Activated CD4-positive, alpha-beta T cell treated with anti-CD3 and anti-CD28 coated beads for 1 hour (primary cell): ENCODE results near the gene EWSR1.
A peak's percentile ranks its signal among the peaks of the same experiment; 100 is the strongest.

Experiments used
- DNase-seq: peaks from one replicate; pipeline ENCODE4 v3.0.0-alpha.2; 2020

EWSR1 gene

GRCh38 chr22:29307596-29308147, 39.6 kb downstream of the EWSR1 start:
- no peak for DNase-seq

DNA sequence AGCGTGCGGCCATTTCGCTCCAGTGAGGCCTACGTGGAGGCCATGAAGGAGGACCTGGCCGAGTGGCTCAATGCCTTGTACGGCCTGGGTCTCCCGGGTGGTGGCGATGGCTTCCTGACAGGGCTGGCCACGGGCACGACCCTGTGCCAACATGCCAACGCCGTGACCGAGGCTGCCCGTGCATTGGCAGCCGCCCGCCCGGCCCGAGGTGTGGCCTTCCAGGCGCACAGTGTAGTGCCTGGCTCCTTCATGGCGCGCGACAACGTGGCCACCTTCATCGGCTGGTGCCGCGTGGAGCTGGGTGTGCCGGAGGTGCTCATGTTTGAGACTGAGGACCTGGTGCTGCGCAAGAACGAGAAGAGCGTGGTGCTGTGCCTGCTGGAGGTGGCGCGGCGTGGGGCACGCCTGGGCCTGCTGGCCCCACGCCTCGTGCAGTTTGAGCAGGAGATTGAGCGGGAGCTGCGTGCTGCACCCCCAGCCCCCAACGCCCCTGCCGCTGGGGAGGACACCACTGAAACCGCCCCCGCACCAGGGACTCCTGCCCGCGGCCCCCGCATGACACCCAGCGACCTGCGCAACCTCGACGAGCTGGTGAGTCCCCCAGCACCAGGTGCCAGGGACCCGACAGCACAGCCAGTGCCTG, 40.2 kb downstream of the EWSR1 start:
- no peak for DNase-seq

- no peak for DNase-seq
Observed at GRCh38 chr22:29308791-29309262, 40.8 kb downstream of the EWSR1 start.

- DNase-seq: no peak
Observed at GRCh38 chr22:29309332-29310064, 41.4 kb downstream of the EWSR1 start.

- no peak for DNase-seq
Observed at GRCh38 chr22:29310065-29310862, 42.2 kb downstream of the EWSR1 start.

GRCh38 chr22:29310863-29311339, 42.8 kb downstream of the EWSR1 start:
- DNase-seq: peak; percentile 34

GRCh38 chr22:29311464-29312217, 43.6 kb downstream of the EWSR1 start:
- no peak for DNase-seq

- DNase-seq: no peak
Observed at GRCh38 chr22:29312218-29313125, 44.4 kb downstream of the EWSR1 start.

DNA sequence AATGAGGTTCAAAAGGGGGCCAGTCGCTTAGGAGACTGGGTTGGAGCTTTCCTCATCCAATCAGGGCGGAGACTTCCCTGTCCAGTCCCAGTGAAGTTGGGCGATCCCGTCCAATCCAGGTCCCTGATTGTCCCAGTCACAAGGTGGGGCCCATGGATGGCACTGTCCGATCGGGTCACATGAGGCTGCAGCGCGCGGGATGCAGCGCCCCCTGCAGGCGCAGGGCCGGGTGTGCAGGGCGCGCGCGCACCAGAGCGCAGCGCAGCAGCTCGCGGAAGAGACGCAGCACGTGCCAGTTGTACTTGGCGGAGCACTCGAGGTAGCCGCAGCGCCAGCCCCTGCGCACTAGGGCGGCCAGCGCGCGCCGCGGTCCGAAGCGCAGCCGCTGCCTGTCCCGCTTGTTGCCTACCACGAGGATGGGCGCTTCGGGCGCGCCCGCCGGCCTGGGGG, 45.1 kb downstream of the EWSR1 start:
- DNase-seq: no peak

GRCh38 chr22:29313576-29314466, 45.8 kb downstream of the EWSR1 start:
- no peak for DNase-seq

DNA sequence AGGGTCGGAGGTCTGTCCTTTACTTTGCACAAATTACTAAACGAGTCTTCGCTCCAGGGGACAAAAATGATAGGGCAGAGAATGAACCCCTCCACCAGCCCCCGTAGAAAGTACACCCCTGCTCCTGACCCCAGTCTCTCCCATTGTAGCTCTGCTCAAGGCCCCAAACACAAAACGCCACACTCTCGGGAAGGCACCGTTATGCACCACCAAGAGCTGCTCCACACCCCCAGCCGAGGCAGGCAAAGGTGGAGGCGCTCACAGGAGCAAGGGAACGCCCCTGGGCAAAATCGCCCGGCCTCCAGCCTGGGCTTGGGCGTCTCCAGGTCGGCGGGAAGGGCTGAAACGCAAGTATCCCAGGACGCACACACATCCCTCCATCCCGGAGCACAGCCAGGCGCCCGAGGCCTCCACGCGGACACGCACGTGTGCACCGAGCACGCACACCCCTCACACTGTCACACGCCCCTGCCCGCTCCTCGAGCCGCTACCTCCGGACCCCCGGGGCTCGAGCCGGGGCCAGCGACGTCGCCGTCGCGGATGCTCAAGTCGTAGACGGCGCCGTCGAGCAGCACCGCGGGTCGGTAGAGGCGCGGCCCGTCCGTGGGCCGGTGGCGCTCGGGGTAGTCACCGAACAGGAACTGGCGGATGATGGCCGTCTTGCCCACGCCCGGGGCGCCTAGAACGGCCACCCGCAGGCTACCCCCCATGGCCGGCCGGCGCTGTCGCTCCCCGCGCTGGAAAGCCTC, 46.6 kb downstream of the EWSR1 start:
- no peak for DNase-seq

- no peak for DNase-seq
Observed at GRCh38 chr22:29315286-29316140, 47.4 kb downstream of the EWSR1 start, which contains the start of gene RASL10A. RASL10A (minus strand) TSS chr22:29315697; CDS start chr22:29315246, 451 bp downstream.

- no peak for DNase-seq
Observed at GRCh38 chr22:29316141-29316828, 48.2 kb downstream of the EWSR1 start.

DNA sequence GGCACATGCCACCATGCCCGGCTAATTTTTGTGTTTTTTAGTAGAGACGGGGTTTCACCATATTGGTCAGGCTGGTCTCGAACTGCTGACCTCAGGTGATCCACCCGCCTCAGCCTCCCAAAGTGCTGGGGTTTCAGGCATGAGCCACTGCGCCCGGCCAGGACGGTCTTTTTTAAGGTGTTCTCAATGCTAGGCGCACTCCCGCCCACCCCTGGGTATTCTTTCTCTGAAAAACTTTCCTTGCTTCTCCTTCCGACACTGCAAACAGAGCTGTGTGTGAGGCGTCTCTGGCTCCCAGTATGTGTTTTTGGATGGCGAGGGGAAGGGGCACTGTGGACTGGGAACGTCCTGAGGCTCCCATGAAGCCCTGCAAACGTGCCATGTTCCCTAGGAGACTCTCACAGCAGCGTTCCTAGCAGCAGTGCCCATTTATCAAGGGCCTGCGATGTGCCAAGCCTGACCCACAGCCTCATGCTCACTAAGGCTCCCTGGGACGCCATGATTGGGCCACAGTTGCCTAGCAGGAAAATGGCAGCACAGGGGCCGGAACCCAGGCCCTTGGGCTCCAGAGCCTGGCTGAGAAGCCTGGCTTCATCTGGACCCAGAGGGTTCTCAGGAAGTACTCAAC, 49.9 kb downstream of the EWSR1 start:
- DNase-seq: no peak

GRCh38 chr22:29319072-29319471, 51.0 kb downstream of the EWSR1 start:
- DNase-seq: no peak

- DNase-seq: no peak
Observed at GRCh38 chr22:29320546-29320945, 52.5 kb downstream of the EWSR1 start.

GRCh38 chr22:29323641-29324040, 55.6 kb downstream of the EWSR1 start:
- DNase-seq: no peak
